A549 (cell line): ENCODE results near the gene C2CD4C. TPM values are rescaled to one million over a fixed set of nuclear protein-coding genes. Genes with fewer than 3 reads are reported as not detected.

ENCODE experiments used
- ATAC-seq, 2 experiments: fragments of 200-7000 bp in 1 of 2; fragments of >200 bp in 1 of 2; cut with Nextera tagmentation in 1 of 2; cut with Tn5 transposase in 1 of 2; 3 replicates each; pipeline versions ENCODE4 v1.8.0 to v1.9.1; 2018 to 2020; ENCODE audit warnings: mild to moderate bottlenecking in 1 of 2, moderate library complexity in 1 of 2
- CTCF ChIA-PET: fragments of 300-600 bp; sonication (Branson Sonifier 250); formaldehyde crosslinking; extraction: SDS; loops from one replicate; lab custom pipeline; 2021; ENCODE audit warnings: antibody characterized with exemption, inconsistent platforms; lab: Yijun Ruan, JAX
- POLR2A ChIA-PET: fragments of 350-600 bp; formaldehyde crosslinking; extraction: SDS; loops from one replicate; lab custom pipeline; 2021; ENCODE audit warnings: antibody characterized with exemption, inconsistent platforms; lab: Yijun Ruan, JAX
- DNase-seq, 2 experiments: peaks; one replicate each; pipeline versions ENCODE4 v3.0.0 to v3.0.0-alpha.2; 2011 to 2016; ENCODE audit warnings: low read depth in 1 of 2, low spot score in 1 of 2
- FAIRE-seq: peaks from 2 replicates; lab custom pipeline; 2011; peaks lifted over from hg19 to GRCh38; lab: Jason Lieb, UNC
- H3K27ac ChIP-seq, 2 experiments: fragments of >200 bp; sonication (Bioruptor Twin); formaldehyde crosslinking; 3 replicates each; pipeline ENCODE4 v1.5.1; 2016 to 2017
- H3K4me1 ChIP-seq: fragments of >200 bp; sonication (Bioruptor Twin); formaldehyde crosslinking; 3 replicates; pipeline ENCODE4 v1.6.1; 2016
- H3K4me2 ChIP-seq: fragments of >200 bp; sonication (Bioruptor Twin); formaldehyde crosslinking; 3 replicates; pipeline ENCODE4 v1.6.1; 2016
- H3K4me3 ChIP-seq: fragments of >200 bp; sonication (Bioruptor Twin); formaldehyde crosslinking; 3 replicates; pipeline ENCODE4 v1.5.1; 2016
- H3K9me3 ChIP-seq: fragments of >200 bp; sonication (Bioruptor Twin); formaldehyde crosslinking; 3 replicates; pipeline ENCODE4 v1.6.1; 2016
- CEBPB ChIP-seq, 2 experiments: fragments of >200 bp in 1 of 2; sonication (Bioruptor Twin) in 1 of 2; formaldehyde crosslinking in 1 of 2; IDR thresholded peaks; 2 replicates each; pipeline ENCODE4 v1.6.1; 2012 to 2016
- EHMT2 ChIP-seq: fragments of 200-600 bp; sonication (generic); IDR thresholded peaks from 2 replicates; pipeline ENCODE4 v1.6.1; 2016; ENCODE audit warnings: antibody characterized with exemption, low read depth, mild to moderate bottlenecking, moderate library complexity
- EP300 ChIP-seq, 2 experiments: fragments of >200 bp; sonication (Bioruptor Twin); formaldehyde crosslinking; IDR thresholded peaks; 2 replicates in 1 of 2; 3 replicates in 1 of 2; pipeline ENCODE4 v1.6.1; 2016 to 2017
- FOXS1 ChIP-seq: fragments of 250-450 bp; sonication (Bioruptor Pico); IDR thresholded peaks from 2 replicates; pipeline ENCODE4 v1.5.0; 2020; ENCODE audit warnings: mild to moderate bottlenecking, moderate library complexity
- HDAC2 ChIP-seq: fragments of 200-600 bp; sonication (generic); IDR thresholded peaks from 2 replicates; pipeline ENCODE4 v1.6.1; 2016
- JUN ChIP-seq, 2 experiments: fragments of >200 bp; sonication (Bioruptor Twin); formaldehyde crosslinking; IDR thresholded peaks; 2 replicates in 1 of 2; 3 replicates in 1 of 2; pipeline ENCODE4 v1.6.1; 2016 to 2017
- JUNB ChIP-seq: fragments of >200 bp; sonication (Bioruptor Twin); formaldehyde crosslinking; IDR thresholded peaks from 2 replicates; pipeline ENCODE4 v1.6.1; 2016
- KDM1A ChIP-seq: fragments of 200-600 bp; sonication (generic); IDR thresholded peaks from 2 replicates; pipeline ENCODE4 v1.6.1; 2016; ENCODE audit warnings: low read depth, mild to moderate bottlenecking
- MAFK ChIP-seq: fragments of 450-650 bp; IDR thresholded peaks from 2 replicates; pipeline ENCODE4 v1.6.1; 2014; ENCODE audit not compliant: partially characterized antibody
- MAZ ChIP-seq: fragments of 150-350 bp; IDR thresholded peaks from 2 replicates; pipeline ENCODE4 v1.6.1; 2014; ENCODE audit warnings: antibody characterized with exemption, low read depth, low read length, borderline replicate concordance
- NFE2L2 ChIP-seq: fragments of 150-350 bp; conservative IDR thresholded peaks from 2 replicates; pipeline ENCODE4 v1.6.1; 2014; ENCODE audit warnings: low read length
- NR3C1 ChIP-seq: fragments of >200 bp; sonication (Bioruptor Twin); formaldehyde crosslinking; IDR thresholded peaks from 3 replicates; pipeline ENCODE4 v1.6.1; 2017
- POLR2A ChIP-seq: IDR thresholded peaks from 2 replicates; pipeline ENCODE4 v1.6.1; 2012; ENCODE audit warnings: mild to moderate bottlenecking, low read length
- POLR2AphosphoS2 ChIP-seq: conservative IDR thresholded peaks from 2 replicates; pipeline ENCODE4 v1.6.1; 2012; ENCODE audit warnings: low read length, improper control_type of control experiment, inconsistent platforms
- SREBF2 ChIP-seq: fragments of 450-650 bp; IDR thresholded peaks from 2 replicates; pipeline ENCODE4 v1.6.1; 2014; ENCODE audit warnings: mild to moderate bottlenecking, moderate library complexity
- TFCP2L1 ChIP-seq: fragments of 250-450 bp; sonication (Bioruptor Pico); IDR thresholded peaks from 2 replicates; pipeline ENCODE4 v1.5.0; 2021; ENCODE audit warnings: mild to moderate bottlenecking
- TP53 ChIP-seq: fragments of 250-450 bp; sonication (Bioruptor Pico); IDR thresholded peaks from 2 replicates; pipeline ENCODE4 v1.5.0; 2021; ENCODE audit warnings: mild to moderate bottlenecking, moderate library complexity
- WGBS: methylation state at CpG from one replicate; pipeline ENCODE4 v1.1.6; 2017; ENCODE audit errors: missing lambda C conversion rate; 5-methylcytosine and 5-hydroxymethylcytosine counted together
- polyA plus RNA-seq, 4 experiments: library from polyadenylated mRNA; depleted of rRNA in 3 of 4; stranded (reverse); fragments of >200 nt; fragmentation: RNase III in 1 of 4; extraction: RNeasy Plus Mini Kit Qiagen cat#74134 plus additional on column Dnase treatment in 1 of 4; gene quantifications; 2 replicates in 3 of 4; 3 replicates in 1 of 4; pipeline ENCODE4 v1.2.3, GENCODE V29; 2011 to 2017
- TF ChIP-seq, protein P1 (sequence below): IDR thresholded peaks from 2 replicates; pipeline ENCODE4 v1.6.1; 2012; ENCODE audit warnings: low read depth, borderline replicate concordance
- TF ChIP-seq, protein P2 (sequence below): fragments of >200 bp; sonication (Bioruptor Twin); formaldehyde crosslinking; IDR thresholded peaks from 3 replicates; pipeline ENCODE4 v1.5.1; 2016
- TF ChIP-seq, protein P3 (sequence below): fragments of 150-350 bp; IDR thresholded peaks from 2 replicates; pipeline ENCODE4 v1.6.1; 2014; ENCODE audit warnings: low read depth, mild to moderate bottlenecking, low read length
- TF ChIP-seq, protein P4 (sequence below): fragments of >200 bp; sonication (Bioruptor Twin); formaldehyde crosslinking; IDR thresholded peaks from 3 replicates; pipeline ENCODE4 v1.6.1; 2016
- TF ChIP-seq, protein P5 (sequence below): fragments of 450-650 bp; IDR thresholded peaks from 2 replicates; pipeline ENCODE4 v1.6.1; 2014; ENCODE audit warnings: antibody characterized with exemption

The C2CD4C gene
- polyA plus RNA-seq, 2 of the 4 experiments (the other 2 are of a cell fraction): 0.21 to 0.71 TPM

DNA sequence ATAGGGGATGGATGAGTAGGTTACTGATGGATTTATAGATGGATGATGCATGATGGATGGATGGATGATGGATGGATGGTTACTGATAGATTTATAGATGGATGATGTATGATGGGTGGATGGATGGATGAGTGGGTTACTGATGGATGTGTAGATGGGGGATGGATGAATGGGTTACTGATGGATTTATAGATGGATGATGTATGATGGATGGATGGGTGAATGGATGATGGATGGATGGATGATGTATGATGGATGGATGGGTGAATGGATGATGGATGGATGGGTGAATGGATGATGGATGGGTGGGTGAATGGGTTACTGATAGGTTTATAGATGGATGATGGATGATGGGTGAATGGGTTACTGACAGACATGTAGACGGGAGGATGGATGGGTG lies 6.3 kb upstream of the C2CD4C start:
- no peak for DNase-seq
- no peak overlapping the region for H3K4me3 ChIP-seq
- no peaks in the 10 kb centered on the region for H3K4me1 ChIP-seq
- no peak for FAIRE-seq
- no peak for ATAC-seq
- POLR2A ChIA-PET: no interaction called here
- 73% methylated on average over 1 of the region's 1 CpG for WGBS
- H3K4me2 ChIP-seq: no peak overlapping the region
- CTCF ChIA-PET: no interaction called here
- no peak for TF ChIP-seq MAZ
- TF ChIP-seq, protein P1, sequence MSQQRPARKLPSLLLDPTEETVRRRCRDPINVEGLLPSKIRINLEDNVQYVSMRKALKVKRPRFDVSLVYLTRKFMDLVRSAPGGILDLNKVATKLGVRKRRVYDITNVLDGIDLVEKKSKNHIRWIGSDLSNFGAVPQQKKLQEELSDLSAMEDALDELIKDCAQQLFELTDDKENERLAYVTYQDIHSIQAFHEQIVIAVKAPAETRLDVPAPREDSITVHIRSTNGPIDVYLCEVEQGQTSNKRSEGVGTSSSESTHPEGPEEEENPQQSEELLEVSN: no peak
- TF ChIP-seq EHMT2: no peak
- TF ChIP-seq, protein P2, sequence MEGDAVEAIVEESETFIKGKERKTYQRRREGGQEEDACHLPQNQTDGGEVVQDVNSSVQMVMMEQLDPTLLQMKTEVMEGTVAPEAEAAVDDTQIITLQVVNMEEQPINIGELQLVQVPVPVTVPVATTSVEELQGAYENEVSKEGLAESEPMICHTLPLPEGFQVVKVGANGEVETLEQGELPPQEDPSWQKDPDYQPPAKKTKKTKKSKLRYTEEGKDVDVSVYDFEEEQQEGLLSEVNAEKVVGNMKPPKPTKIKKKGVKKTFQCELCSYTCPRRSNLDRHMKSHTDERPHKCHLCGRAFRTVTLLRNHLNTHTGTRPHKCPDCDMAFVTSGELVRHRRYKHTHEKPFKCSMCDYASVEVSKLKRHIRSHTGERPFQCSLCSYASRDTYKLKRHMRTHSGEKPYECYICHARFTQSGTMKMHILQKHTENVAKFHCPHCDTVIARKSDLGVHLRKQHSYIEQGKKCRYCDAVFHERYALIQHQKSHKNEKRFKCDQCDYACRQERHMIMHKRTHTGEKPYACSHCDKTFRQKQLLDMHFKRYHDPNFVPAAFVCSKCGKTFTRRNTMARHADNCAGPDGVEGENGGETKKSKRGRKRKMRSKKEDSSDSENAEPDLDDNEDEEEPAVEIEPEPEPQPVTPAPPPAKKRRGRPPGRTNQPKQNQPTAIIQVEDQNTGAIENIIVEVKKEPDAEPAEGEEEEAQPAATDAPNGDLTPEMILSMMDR: no peak
- H3K27ac ChIP-seq: no peak overlapping the region
- no peaks in the 10 kb centered on the region for H3K9me3 ChIP-seq

DNA sequence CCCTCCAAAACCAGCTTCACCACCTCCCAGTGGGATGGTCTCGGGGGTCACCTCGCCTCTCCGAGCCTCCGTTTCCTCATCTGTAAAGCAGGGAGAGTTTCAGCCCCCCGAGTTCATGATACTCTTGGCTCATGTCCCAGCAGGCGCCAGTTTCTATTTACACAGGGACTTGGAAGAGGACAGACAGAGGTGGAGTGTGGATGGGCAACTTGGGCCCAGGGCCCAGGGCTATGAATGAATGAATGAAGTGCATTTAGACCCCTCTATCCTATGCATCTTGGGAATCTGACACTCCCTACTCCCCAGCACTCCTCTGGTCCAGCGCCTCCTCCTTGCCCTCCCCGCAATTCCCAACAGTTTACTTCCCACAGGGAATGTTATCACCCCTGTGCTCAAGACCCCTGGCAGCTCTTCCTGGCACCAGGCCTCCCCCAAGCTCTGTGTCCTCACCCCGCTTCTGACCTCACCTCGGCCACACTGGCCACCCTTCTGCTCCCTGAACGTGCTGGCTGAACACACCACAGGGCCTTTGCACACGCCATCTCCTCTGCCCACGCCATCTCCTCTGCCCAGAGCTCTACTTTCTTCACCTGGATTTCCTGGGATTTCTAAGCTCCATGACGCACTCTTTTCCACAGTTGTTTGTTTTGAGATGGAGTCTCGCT lies 4.9 kb upstream of the C2CD4C start:
- Histone ChIP-seq H3K4me3 (no peak overlapping the region), H3K4me1 (no peaks in the 10 kb centered on the region), H3K9me3 (no peaks in the 10 kb centered on the region), H3K27ac (no peak overlapping the region)
- FAIRE-seq (no peak), ATAC-seq (no peak)
- ChIA-PET CTCF (no interaction called here), POLR2A (no interaction called here)
- WGBS: 45% methylated on average over 10 of the region's 15 CpGs
- TF ChIP-seq POLR2A: no peak
- TF ChIP-seq POLR2AphosphoS2: no peak
- no peak for TF ChIP-seq SREBF2
- TF ChIP-seq TFCP2L1 (CRISPR knock-in tag): no peak
- no peak for TF ChIP-seq JUNB
- TF ChIP-seq JUN (IDR thresholded peaks at IDR 0.05): no peak
- TF ChIP-seq NR3C1: no peak
- no peak for TF ChIP-seq TP53
- no peak for TF ChIP-seq FOXS1 (CRISPR knock-in tag)
- TF ChIP-seq, protein P3, sequence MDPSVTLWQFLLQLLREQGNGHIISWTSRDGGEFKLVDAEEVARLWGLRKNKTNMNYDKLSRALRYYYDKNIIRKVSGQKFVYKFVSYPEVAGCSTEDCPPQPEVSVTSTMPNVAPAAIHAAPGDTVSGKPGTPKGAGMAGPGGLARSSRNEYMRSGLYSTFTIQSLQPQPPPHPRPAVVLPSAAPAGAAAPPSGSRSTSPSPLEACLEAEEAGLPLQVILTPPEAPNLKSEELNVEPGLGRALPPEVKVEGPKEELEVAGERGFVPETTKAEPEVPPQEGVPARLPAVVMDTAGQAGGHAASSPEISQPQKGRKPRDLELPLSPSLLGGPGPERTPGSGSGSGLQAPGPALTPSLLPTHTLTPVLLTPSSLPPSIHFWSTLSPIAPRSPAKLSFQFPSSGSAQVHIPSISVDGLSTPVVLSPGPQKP: no peak
- TF ChIP-seq HDAC2: no peak
- TF ChIP-seq NFE2L2: no peak
- TF ChIP-seq, protein P4, sequence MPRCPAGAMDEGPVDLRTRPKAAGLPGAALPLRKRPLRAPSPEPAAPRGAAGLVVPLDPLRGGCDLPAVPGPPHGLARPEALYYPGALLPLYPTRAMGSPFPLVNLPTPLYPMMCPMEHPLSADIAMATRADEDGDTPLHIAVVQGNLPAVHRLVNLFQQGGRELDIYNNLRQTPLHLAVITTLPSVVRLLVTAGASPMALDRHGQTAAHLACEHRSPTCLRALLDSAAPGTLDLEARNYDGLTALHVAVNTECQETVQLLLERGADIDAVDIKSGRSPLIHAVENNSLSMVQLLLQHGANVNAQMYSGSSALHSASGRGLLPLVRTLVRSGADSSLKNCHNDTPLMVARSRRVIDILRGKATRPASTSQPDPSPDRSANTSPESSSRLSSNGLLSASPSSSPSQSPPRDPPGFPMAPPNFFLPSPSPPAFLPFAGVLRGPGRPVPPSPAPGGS: no peak
- TF ChIP-seq MAFK: no peak
- TF ChIP-seq, protein P2: no peak
- no peak for TF ChIP-seq EP300 (IDR thresholded peaks at IDR 0.05)
- no peak for TF ChIP-seq CEBPB (IDR thresholded peaks at IDR 0.05)
- TF ChIP-seq, protein P5, sequence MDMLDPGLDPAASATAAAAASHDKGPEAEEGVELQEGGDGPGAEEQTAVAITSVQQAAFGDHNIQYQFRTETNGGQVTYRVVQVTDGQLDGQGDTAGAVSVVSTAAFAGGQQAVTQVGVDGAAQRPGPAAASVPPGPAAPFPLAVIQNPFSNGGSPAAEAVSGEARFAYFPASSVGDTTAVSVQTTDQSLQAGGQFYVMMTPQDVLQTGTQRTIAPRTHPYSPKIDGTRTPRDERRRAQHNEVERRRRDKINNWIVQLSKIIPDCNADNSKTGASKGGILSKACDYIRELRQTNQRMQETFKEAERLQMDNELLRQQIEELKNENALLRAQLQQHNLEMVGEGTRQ: no peak
- no peak for TF ChIP-seq KDM1A
- TF ChIP-seq, all 56 proteins: peak for 0
- DNase-seq: no peak
- no peak overlapping the region for H3K4me2 ChIP-seq
